ENCODE results near the gene ANKS6.

Gene ANKS6

GRCh38 chr9:98727428-98727827, 68.9 kb downstream of the ANKS6 start:
- no peak for DNase-seq

GRCh38 chr9:98726735-98727134, 69.6 kb downstream of the ANKS6 start:
- no peak for DNase-seq

- no peak for DNase-seq
Measured at GRCh38 chr9:98724810-98725530, 71.4 kb downstream of the ANKS6 start.

GRCh38 chr9:98721643-98722042, 74.7 kb downstream of the ANKS6 start:
- DNase-seq = no peak

GRCh38 chr9:98720402-98720801, 76.0 kb downstream of the ANKS6 start:
- no peak for DNase-seq

GRCh38 chr9:98719055-98719454, 77.3 kb downstream of the ANKS6 start:
- DNase-seq = no peak

GRCh38 chr9:98714833-98715232, 81.5 kb downstream of the ANKS6 start:
- no peak for DNase-seq

- DNase-seq = no peak
Measured at GRCh38 chr9:98712987-98713386, 83.4 kb downstream of the ANKS6 start.

- DNase-seq = no peak
Measured at GRCh38 chr9:98709968-98710965, 86.1 kb downstream of the ANKS6 start.

- no peak for DNase-seq
Measured at GRCh38 chr9:98708933-98709911, 87.1 kb downstream of the ANKS6 start, which contains the start of gene GABBR2. Gene GABBR2 (minus strand): TSS chr9:98708935. CDS start chr9:98708737, 198 bp downstream.

- no peak for DNase-seq
Measured at GRCh38 chr9:98708103-98708932, 88.0 kb downstream of the ANKS6 start.

- DNase-seq = no peak
Measured at GRCh38 chr9:98707166-98708102, 88.9 kb downstream of the ANKS6 start.

- no peak for DNase-seq
Measured at GRCh38 chr9:98706651-98707165, 89.6 kb downstream of the ANKS6 start.

GRCh38 chr9:98702835-98703380, 93.4 kb downstream of the ANKS6 start:
- DNase-seq = no peak

- DNase-seq = no peak
Measured at GRCh38 chr9:98702340-98702739, 94.0 kb downstream of the ANKS6 start.

- no peak for DNase-seq
Measured at GRCh38 chr9:98701576-98701975, 94.8 kb downstream of the ANKS6 start.

GRCh38 chr9:98700801-98701200, 95.6 kb downstream of the ANKS6 start:
- no peak for DNase-seq

- DNase-seq = no peak
Measured at GRCh38 chr9:98698856-98699255, 97.5 kb downstream of the ANKS6 start.

- DNase-seq = no peak
Measured at GRCh38 chr9:98694943-98695342, 101.4 kb downstream of the ANKS6 start.

GRCh38 chr9:98692392-98692791, 104.0 kb downstream of the ANKS6 start:
- no peak for DNase-seq

Data from activated CD8-positive, alpha-beta memory T cell treated with anti-CD3 and anti-CD28 coated beads for 24 hours (primary cell).